Measurements from ENCODE around the gene ZNF543.

DNA sequence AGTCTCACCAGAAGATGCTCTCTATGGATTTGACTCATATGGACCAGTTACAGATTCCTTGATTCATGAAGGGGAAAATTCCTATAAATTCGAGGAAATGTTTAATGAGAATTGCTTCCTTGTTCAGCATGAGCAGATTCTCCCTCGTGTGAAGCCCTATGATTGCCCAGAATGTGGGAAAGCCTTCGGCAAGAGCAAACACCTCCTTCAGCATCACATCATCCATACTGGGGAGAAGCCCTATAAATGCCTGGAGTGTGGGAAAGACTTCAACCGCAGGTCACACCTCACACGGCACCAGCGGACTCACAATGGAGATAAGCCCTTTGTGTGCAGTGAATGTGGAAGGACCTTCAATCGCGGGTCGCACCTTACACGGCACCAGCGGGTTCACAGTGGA lies 29.3 kb upstream of the ZNF543 start:
- TF ChIP-seq, protein P1, sequence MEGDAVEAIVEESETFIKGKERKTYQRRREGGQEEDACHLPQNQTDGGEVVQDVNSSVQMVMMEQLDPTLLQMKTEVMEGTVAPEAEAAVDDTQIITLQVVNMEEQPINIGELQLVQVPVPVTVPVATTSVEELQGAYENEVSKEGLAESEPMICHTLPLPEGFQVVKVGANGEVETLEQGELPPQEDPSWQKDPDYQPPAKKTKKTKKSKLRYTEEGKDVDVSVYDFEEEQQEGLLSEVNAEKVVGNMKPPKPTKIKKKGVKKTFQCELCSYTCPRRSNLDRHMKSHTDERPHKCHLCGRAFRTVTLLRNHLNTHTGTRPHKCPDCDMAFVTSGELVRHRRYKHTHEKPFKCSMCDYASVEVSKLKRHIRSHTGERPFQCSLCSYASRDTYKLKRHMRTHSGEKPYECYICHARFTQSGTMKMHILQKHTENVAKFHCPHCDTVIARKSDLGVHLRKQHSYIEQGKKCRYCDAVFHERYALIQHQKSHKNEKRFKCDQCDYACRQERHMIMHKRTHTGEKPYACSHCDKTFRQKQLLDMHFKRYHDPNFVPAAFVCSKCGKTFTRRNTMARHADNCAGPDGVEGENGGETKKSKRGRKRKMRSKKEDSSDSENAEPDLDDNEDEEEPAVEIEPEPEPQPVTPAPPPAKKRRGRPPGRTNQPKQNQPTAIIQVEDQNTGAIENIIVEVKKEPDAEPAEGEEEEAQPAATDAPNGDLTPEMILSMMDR (IDR thresholded peaks at IDR 0.05; ENCODE audit: borderline replicate concordance, extremely low read depth, low read length, poor library complexity, severe bottlenecking), result no peak
- TF ChIP-seq EZH2 (IDR thresholded peaks at IDR 0.05; ENCODE audit: borderline replicate concordance, low read depth, low read length, severe bottlenecking), result no peak

All from DND-41 (cell line).